ENCODE data around the gene CALM3. TPM values are rescaled to one million over a fixed set of nuclear protein-coding genes. Genes with fewer than 3 reads are reported as not detected.

The CALM3 gene
- polyA plus RNA-seq, 1 donor from 2014 or later: 630 TPM

- no peaks in the 10 kb centered on the region for H3K9me3 ChIP-seq (ENCODE audit: low read length)
- peak within 1 kb of the TSS; percentile 98 for H3K27ac ChIP-seq (ENCODE audit: low read length)
- no peak within 1 kb of the TSS for H2AFZ ChIP-seq (ENCODE audit: low read depth, low read length)
- TF ChIP-seq POLR2AphosphoS5 (IDR thresholded peaks at IDR 0.05) (peak; percentile 35), EZH2 (IDR thresholded peaks at IDR 0.05; ENCODE audit: borderline replicate concordance, insufficient read depth, low read length, poor library complexity, severe bottlenecking) (no peak)
- H3K9me2 ChIP-seq (ENCODE audit: insufficient read depth, low read length): no peaks in the 10 kb centered on the region
- H3K36me3 ChIP-seq (ENCODE audit: insufficient read depth, low read length): no peaks in the 10 kb centered on the region
- peak within 1 kb of the TSS; percentile 21 for H3K4me2 ChIP-seq (ENCODE audit: low read length)
- H4K20me1 ChIP-seq (ENCODE audit: insufficient read depth): no peaks in the 10 kb centered on the region
- no peaks in the 10 kb centered on the region for H3F3A ChIP-seq (ENCODE audit: insufficient read depth, low read length, poor library complexity, severe bottlenecking)
- H3K27me3 ChIP-seq (ENCODE audit: insufficient read depth, low read depth, low read length): peaks cover 5% of the 10 kb centered on the region
- H3K79me2 ChIP-seq (replicated peaks; ENCODE audit: insufficient read depth, low read length): no peaks in the 10 kb centered on the region
- peak within 1 kb of the TSS; percentile 97 for H3K9ac ChIP-seq (ENCODE audit: low read length)
- peak within 1 kb of the TSS; percentile 70 for H3K4me3 ChIP-seq (ENCODE audit: low read length)
Observed at GRCh38 chr19:46635920-46636761, 35.0 kb downstream of the CALM3 start, which contains the start of gene GNG8. Gene GNG8 (minus strand): TSS chr19:46636202. CDS start chr19:46634682, 1,520 bp downstream.

DNA sequence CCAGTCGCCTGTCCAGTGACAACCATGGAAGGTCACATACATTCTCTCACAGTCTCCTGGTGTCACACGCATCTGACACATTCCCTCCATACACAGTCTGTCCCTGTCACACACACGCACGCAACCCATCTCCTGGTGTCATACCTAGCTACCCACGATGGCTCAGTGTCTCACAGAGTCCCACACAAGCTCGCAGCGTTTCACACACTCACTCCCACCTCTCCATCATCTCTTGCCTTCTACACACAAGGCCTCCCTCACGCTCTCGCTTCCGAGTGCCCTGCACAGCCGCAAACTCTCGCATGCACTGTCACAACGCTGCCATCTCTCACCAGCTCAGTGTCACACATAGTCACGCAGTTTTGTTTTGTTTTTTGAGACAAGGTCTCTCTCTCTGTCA, 36.1 kb downstream of the CALM3 start:
- Histone ChIP-seq H4K20me1 (ENCODE audit: insufficient read depth) (no peaks in the 10 kb centered on the region), H3K9me3 (ENCODE audit: low read length) (no peaks in the 10 kb centered on the region), H3K27ac (ENCODE audit: low read length) (peak overlapping the region; percentile 98), H3K4me2 (ENCODE audit: low read length) (no peak overlapping the region), H2AFZ (ENCODE audit: low read depth, low read length) (no peak overlapping the region), H3F3A (ENCODE audit: insufficient read depth, low read length, poor library complexity, severe bottlenecking) (no peaks in the 10 kb centered on the region), H3K27me3 (ENCODE audit: insufficient read depth, low read depth, low read length) (peaks cover 11% of the 10 kb centered on the region), H3K9me2 (ENCODE audit: insufficient read depth, low read length) (no peaks in the 10 kb centered on the region), H3K79me2 (replicated peaks; ENCODE audit: insufficient read depth, low read length) (no peaks in the 10 kb centered on the region), H3K9ac (ENCODE audit: low read length) (peak overlapping the region; percentile 97), H3K4me3 (ENCODE audit: low read length) (peak overlapping the region; percentile 70), H3K36me3 (ENCODE audit: insufficient read depth, low read length) (no peaks in the 10 kb centered on the region)
- TF ChIP-seq SMC3 (conservative IDR thresholded peaks at IDR 0.05; ENCODE audit: poor library complexity) (no peak), MXI1 (conservative IDR thresholded peaks at IDR 0.05; ENCODE audit: poor library complexity, severe bottlenecking) (no peak), POLR2AphosphoS5 (IDR thresholded peaks at IDR 0.05) (peak; percentile 79), CTCF (IDR thresholded peaks at IDR 0.05; ENCODE audit: poor library complexity, severe bottlenecking) (no peak), EP300 (conservative IDR thresholded peaks at IDR 0.05; ENCODE audit: poor library complexity, severe bottlenecking) (peak; percentile 48), RAD21 (conservative IDR thresholded peaks at IDR 0.05) (no peak)

DNA sequence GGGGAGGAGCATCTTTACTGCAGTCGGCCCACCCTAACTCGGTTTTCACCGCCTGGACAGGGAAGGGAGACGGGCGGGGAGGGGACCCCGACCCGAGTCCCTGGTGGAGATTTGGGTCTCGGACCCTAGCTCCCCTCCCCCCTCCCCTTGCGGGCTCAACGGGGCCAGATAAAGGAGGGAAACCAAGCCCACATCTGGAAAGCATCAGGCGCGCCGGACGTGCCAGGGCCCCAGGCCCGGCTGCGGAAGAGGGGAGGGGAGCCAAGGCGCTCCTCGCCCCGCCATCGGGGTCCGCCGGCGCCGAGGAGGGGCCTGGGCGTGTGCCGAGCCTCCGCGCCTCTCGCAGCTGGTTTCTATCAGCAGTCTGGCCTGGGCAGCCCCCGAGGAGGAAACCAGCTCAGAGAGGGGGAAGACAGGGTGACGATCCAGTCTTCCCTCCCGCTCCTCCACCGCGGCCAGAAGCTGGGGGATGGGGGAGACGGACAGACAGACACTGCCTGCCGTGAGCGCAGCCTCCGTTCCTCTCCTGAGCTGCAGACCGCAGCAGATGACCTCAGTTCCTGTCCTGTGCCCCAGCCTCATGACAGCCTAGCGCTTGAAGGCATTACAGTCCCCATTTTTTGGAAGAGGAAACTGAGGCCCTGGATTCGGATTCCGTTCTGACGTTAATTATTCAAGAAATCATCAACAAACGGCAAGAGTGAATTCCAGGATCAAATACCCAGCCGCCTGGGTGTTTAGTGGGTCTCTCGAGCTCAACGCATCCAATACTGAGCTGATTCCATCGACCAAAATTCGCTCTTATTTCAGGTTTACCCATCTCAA, 38.4 kb downstream of the CALM3 start:
- H3K9ac ChIP-seq (ENCODE audit: low read length): peak overlapping the region; percentile 97
- peaks cover 9% of the 10 kb centered on the region for H3K27me3 ChIP-seq (ENCODE audit: insufficient read depth, low read depth, low read length)
- H3K9me3 ChIP-seq (ENCODE audit: low read length): no peaks in the 10 kb centered on the region

More for the DNA sequence above, 38.4 kb downstream of the CALM3 start:
- Histone ChIP-seq H3K4me2 (ENCODE audit: low read length) (peak overlapping the region; percentile 48), H3K9me2 (ENCODE audit: insufficient read depth, low read length) (no peaks in the 10 kb centered on the region), H2AFZ (ENCODE audit: low read depth, low read length) (peak overlapping the region; percentile 90), H3K36me3 (ENCODE audit: insufficient read depth, low read length) (no peaks in the 10 kb centered on the region), H3K4me3 (ENCODE audit: low read length) (peak overlapping the region; percentile 70), H3K79me2 (replicated peaks; ENCODE audit: insufficient read depth, low read length) (no peaks in the 10 kb centered on the region), H4K20me1 (ENCODE audit: insufficient read depth) (no peaks in the 10 kb centered on the region), H3K27ac (ENCODE audit: low read length) (peak overlapping the region; percentile 98), H3F3A (ENCODE audit: insufficient read depth, low read length, poor library complexity, severe bottlenecking) (no peaks in the 10 kb centered on the region)
- no peak for TF ChIP-seq REST (IDR thresholded peaks at IDR 0.05; ENCODE audit: borderline replicate concordance)
- no peak for TF ChIP-seq EZH2 (IDR thresholded peaks at IDR 0.05; ENCODE audit: borderline replicate concordance, insufficient read depth, low read length, poor library complexity, severe bottlenecking)
- no peak for TF ChIP-seq MXI1 (conservative IDR thresholded peaks at IDR 0.05; ENCODE audit: poor library complexity, severe bottlenecking)
- TF ChIP-seq SMC3 (conservative IDR thresholded peaks at IDR 0.05; ENCODE audit: poor library complexity): no peak
- TF ChIP-seq EP300 (conservative IDR thresholded peaks at IDR 0.05; ENCODE audit: poor library complexity, severe bottlenecking): peak; percentile 22
- no peak for TF ChIP-seq CTCF (IDR thresholded peaks at IDR 0.05; ENCODE audit: poor library complexity, severe bottlenecking)
- TF ChIP-seq POLR2AphosphoS5 (IDR thresholded peaks at IDR 0.05): peak; percentile 24
